GM06990 (cell line): Measurements from ENCODE around the gene PSRC1.

Experiments
- DNase-seq: peaks from one replicate; pipeline ENCODE4 v3.0.0-alpha.2; 2011; ENCODE audit not compliant: insufficient read length; ENCODE audit errors: extremely low read depth
- H3K27me3 ChIP-seq: replicated peaks from 2 replicates; pipeline ENCODE4 v1.6.0; 2011; ENCODE audit warnings: low read length; ENCODE audit not compliant: control insufficient read depth, insufficient read depth
- H3K36me3 ChIP-seq: 2 replicates; pipeline ENCODE4 v1.5.1; 2011; ENCODE audit warnings: low read length; ENCODE audit not compliant: control insufficient read depth, insufficient read depth
- H3K4me3 ChIP-seq: replicated peaks from 2 replicates; pipeline ENCODE4 v1.5.1; 2011; ENCODE audit warnings: low read depth, mild to moderate bottlenecking, control low read depth, low read length
- TF ChIP-seq, protein P1 (sequence below): IDR thresholded peaks from 2 replicates; pipeline ENCODE4 v1.5.1; 2011; ENCODE audit warnings: low read length, control low read depth, mild to moderate bottlenecking, inconsistent platforms; ENCODE audit not compliant: insufficient read depth, poor library complexity, severe bottlenecking

PSRC1 gene

DNA sequence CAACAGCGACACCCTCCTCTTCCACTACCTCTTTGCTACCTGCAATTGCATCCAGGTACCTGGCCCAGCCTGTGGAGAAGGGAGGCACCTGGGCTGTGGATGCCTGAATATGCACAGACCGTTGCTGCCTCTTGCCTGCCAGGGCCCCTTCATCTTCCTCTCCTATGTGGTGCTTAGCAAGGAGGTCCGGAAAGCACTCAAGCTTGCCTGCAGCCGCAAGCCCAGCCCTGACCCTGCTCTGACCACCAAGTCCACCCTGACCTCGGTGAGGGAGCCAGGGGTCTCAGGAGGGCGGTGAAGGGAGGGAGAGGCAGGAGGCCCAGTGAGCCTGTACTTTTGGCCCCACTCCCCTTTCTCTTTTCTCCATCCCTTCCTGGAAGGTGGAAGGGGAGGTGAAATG is 11.5 kb downstream of the PSRC1 start:
- TF ChIP-seq, protein P1, sequence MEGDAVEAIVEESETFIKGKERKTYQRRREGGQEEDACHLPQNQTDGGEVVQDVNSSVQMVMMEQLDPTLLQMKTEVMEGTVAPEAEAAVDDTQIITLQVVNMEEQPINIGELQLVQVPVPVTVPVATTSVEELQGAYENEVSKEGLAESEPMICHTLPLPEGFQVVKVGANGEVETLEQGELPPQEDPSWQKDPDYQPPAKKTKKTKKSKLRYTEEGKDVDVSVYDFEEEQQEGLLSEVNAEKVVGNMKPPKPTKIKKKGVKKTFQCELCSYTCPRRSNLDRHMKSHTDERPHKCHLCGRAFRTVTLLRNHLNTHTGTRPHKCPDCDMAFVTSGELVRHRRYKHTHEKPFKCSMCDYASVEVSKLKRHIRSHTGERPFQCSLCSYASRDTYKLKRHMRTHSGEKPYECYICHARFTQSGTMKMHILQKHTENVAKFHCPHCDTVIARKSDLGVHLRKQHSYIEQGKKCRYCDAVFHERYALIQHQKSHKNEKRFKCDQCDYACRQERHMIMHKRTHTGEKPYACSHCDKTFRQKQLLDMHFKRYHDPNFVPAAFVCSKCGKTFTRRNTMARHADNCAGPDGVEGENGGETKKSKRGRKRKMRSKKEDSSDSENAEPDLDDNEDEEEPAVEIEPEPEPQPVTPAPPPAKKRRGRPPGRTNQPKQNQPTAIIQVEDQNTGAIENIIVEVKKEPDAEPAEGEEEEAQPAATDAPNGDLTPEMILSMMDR = no peak
- no peak for DNase-seq
- no peaks in the 10 kb centered on the region for H3K36me3 ChIP-seq
- no peak overlapping the region for H3K4me3 ChIP-seq
- no peaks in the 10 kb centered on the region for H3K27me3 ChIP-seq

DNA sequence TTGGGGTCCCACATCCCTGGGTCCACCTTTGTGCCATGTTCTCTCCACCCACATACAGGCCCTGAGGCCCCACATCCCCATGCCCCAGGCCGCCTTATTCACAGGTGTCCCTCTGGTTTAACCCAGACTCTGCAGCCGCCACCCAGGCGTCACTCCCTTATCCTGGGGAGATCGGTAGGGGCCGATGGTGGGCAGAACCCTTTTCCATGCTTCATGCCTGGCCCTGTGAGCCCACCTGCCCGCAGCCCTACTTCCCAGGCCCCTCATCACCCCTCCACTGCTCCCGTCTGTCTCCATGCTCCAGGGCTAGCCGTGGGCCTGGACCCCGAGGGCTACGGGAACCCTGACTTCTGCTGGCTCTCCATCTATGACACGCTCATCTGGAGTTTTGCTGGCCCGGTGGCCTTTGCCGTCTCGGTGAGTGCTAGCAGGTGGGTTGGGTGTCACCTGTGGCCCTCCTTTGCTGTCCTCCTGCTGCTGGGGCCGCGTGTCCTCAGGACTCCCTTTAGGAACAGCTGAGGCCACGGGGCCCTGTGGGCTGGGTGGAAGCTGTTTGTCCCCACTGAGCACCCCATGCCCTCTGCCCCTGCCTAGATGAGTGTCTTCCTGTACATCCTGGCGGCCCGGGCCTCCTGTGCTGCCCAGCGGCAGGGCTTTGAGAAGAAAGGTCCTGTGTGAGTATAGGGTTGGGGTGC is 12.2 kb downstream of the PSRC1 start:
- Histone ChIP-seq H3K4me3 (no peak overlapping the region), H3K36me3 (no peaks in the 10 kb centered on the region), H3K27me3 (no peaks in the 10 kb centered on the region)
- DNase-seq = no peak
- TF ChIP-seq, protein P1 = no peak

DNA sequence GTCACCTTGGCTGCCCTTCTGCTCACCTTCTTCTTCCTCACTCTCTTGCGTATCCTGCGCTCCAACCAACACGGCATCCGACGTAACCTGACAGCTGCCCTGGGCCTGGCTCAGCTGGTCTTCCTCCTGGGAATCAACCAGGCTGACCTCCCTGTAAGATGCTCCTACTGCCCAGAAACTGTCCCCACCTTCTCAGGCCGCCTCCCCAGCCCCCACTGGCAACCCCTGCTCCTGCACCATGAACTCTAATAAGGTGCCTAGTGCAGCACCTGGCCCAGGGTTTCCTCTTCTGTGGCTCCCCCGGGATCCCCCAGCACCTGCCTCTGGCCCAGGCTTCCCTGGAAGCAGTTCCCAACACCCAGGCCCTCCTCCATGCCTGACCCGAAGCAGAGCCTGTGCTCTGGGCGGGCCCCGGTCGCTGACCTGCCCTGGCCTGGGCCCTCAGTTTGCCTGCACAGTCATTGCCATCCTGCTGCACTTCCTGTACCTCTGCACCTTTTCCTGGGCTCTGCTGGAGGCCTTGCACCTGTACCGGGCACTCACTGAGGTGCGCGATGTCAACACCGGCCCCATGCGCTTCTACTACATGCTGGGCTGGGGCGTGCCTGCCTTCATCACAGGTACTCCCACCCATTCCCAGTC is 12.8 kb downstream of the PSRC1 start:
- Histone ChIP-seq H3K36me3 (no peaks in the 10 kb centered on the region), H3K27me3 (no peaks in the 10 kb centered on the region), H3K4me3 (no peak overlapping the region)
- TF ChIP-seq, protein P1 = no peak
- DNase-seq = no peak

DNA sequence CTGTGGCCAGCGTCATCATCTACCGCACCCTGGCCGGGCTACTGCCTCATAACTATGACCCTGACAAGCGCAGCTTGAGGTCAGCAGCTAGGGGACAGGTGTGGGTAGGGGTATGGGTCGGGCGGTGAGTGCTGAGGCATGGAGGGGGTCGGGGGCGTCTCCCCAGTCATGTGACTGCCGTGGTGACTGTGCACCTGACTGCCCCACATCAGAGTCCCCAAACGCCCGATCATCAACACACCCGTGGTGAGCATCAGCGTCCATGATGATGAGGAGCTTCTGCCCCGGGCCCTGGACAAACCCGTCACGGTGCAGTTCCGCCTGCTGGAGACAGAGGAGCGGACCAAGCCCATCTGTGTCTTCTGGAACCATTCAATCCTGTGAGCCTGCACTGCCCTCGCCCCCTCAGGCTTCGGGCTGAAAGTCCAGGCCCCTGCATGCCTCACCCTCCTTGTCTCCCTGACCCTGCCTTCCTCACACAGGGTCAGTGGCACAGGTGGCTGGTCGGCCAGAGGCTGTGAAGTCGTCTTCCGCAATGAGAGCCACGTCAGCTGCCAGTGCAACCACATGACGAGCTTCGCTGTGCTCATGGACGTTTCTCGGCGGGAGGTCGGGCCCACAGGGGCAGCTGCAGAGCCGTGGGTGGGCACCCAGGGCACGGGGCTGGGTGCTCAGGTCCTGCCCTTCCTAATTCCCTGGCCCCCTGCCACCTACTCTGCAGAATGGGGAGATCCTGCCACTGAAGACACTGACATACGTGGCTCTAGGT is 13.5 kb downstream of the PSRC1 start:
- TF ChIP-seq, protein P1 = no peak
- no peak for DNase-seq
- Histone ChIP-seq H3K27me3 (no peaks in the 10 kb centered on the region), H3K36me3 (no peaks in the 10 kb centered on the region), H3K4me3 (no peak overlapping the region)

DNA sequence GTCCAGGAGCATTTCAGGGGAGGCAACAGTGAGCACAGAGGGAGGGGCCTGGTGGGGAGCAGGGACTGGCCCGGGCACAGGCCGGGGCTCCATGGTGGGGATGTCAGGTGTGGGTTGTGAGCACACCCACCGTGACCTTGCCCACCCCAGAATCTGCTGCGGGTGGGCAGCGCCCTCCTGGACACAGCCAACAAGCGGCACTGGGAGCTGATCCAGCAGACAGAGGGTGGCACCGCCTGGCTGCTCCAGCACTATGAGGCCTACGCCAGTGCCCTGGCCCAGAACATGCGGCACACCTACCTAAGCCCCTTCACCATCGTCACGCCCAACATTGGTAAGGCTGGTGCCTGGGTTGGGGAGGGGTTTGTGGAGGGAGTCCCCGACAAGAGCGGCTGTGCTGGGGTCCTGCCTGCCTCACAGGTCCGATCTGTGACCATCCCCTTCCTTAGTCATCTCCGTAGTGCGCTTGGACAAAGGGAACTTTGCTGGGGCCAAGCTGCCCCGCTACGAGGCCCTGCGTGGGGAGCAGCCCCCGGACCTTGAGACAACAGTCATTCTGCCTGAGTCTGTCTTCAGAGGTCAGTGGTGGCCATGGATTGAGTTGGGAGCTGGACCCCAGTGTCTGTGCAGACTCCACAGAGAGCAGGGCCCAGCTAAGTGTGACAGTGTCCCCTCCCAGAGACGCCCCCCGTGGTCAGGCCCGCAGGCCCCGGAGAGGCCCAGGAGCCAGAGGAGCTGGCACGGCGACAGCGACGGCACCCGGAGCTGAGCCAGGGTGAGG is 14.3 kb downstream of the PSRC1 start:
- H3K36me3 ChIP-seq = no peaks in the 10 kb centered on the region
- DNase-seq = no peak
- no peak overlapping the region for H3K4me3 ChIP-seq
- no peaks in the 10 kb centered on the region for H3K27me3 ChIP-seq
- TF ChIP-seq, protein P1 = no peak
